GM18858 (cell line): ENCODE results near the gene ODC1.
"Not testable (repeated sequence)": the region's sequence is repeated elsewhere in the genome, so short reads cannot be mapped to it uniquely, and the experiment has no call there.

ENCODE experiments used
- ATAC-seq: cut with Tn5 transposase; IDR thresholded peaks from one replicate; pipeline ENCODE4 v1.9.1; 2021; ENCODE audit not compliant: unreplicated experiment

The ODC1 gene

DNA sequence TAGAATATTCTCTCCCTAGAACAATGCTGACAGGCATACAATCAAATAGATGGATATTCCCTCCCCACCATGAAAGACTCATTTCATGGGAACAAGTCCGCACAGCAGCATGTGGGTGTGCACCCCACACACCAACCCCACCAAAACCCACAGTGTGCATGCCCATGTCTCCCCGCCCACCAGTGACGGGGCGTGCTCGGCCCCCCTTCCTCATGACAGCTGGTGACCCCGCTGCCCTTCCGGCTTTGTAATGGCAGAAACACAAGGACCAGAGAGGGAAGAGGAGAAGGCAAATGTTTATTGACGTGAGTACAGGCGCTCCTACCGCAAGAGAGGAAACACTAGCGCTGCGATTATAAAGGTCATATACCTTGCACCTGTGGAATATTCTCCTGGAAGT, 30.8 kb upstream of the ODC1 start:
- no peak for ATAC-seq

DNA sequence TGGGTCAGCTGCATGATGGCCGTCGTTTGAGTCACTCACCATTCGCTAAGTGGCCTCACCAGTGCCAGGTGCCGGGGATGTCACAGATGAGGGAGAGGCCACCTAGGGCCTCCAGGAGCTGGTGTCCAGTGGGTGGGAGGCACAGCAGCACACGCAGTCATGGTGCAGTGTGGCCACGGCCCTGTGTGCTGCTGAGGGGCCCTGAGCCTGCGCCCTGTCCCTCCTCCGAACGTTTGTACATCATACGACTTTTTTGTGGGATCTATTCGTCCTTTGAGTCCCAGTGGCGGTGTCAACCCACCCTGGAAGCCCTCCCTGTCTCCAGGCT, 30.1 kb upstream of the ODC1 start:
- no peak for ATAC-seq

DNA sequence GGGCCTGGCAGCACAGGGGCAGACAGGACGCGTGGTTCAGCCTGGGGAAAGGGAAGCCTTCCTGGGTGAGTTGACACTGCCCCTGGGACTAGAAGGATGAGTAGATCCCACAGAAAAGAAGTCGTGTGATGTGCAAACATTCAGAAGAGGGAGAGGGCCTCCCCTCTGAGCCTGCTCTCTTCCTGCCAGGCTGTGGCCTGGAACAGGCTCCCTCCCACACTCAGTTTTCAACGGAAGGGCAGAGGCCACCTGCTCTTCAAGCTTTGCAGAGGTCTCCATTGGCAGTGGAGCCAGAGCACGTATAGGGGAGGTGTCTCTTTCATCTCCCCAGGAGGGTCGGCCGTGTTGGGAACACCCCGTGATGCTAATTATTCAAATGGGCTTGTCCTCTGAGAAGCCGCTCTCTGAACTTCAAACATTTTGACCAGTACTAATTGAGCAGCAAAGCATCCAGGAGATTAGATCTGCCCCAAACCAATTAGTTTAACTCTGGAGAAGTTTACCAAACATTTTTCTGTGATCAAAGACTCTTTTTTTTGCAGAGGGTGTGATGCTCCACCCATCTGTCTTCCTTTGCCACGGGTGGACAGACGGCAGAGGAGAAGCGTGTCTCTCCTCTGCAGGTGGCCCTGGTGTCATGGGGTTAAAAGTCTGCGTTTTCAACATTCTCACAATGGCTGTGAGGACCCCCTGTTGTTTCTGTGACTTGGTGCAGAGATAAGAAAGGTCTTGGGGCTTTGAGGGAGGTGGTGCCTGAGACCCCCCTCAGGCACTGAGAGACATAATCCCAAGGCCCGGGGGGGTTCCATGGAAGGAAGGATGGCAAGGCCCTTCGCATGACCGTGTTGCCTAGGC, 29.5 kb upstream of the ODC1 start:
- no peak for ATAC-seq

DNA sequence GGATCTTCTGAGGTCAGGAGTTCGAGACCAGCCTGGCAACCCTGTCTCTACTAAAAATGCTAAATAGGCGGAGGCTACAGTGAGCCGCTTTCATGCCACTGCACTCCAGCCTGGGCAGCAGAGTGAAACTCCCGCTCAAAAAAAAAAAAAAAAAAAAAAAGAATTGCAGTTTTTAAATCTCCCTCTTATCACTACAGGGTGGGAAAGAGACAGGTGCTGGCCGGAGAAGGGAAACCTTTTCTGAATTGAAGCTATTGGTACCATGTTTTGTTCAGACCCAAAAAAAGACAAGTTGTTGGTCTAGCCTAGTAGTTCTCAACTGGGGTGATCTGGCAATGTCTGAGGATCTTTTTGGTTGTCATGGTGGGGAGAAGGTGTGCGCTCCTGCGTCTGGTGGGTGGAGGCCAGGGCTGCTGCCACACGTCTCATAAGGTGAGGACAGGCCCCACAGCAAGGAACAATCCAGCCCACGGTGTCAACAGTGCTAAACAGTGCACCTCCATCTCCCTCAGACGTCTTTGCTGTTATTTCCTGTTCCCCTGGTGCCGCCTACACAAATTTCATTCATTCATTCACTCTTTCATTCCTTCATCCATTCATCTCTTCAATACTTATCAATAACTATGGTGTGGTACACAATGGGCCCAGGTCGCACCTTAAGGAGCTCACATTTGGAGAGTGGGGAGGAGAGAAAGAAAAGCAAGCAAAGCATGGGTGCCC, 28.8 kb upstream of the ODC1 start:
- no peak for ATAC-seq

DNA sequence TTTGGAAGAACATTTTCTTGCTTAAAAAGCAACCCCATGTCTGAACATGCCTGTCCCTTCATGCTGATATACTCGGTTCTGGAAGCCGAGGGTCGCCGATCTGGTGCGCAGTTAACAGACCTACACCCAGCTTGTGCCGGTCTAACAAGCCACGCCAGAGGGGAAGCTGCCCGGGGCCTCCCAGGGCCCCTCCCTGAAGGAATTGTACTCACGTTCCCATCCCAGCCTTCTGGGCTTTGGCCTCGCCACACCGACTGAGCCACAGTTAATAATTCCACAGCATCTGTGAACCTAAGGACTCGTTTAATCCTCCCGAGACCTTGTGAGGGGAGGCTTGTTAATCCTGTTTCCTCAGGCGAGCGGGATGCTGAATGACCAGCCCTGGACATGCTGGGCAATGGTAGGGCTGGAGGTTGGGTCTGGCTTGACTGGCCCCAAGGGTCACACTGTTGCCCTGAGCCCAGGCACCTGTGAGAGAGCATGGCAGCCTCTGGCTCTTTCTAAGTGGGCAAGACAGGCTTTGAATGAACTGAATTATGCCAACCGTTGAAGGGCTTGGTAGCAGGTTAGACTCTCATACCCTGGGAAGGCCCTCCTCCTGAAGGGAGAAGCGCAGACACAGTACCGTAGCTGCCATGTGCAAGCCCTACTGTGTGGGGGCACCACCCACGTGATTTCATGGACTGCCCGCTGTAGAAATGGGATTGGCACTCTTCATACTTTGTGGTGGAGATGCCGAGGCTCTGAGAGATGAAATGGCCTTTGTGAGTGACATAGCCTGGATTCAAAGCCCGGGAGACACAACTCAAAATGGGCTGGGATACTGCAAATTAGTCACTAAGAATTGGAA, 27.9 kb upstream of the ODC1 start:
- ATAC-seq: no peak

DNA sequence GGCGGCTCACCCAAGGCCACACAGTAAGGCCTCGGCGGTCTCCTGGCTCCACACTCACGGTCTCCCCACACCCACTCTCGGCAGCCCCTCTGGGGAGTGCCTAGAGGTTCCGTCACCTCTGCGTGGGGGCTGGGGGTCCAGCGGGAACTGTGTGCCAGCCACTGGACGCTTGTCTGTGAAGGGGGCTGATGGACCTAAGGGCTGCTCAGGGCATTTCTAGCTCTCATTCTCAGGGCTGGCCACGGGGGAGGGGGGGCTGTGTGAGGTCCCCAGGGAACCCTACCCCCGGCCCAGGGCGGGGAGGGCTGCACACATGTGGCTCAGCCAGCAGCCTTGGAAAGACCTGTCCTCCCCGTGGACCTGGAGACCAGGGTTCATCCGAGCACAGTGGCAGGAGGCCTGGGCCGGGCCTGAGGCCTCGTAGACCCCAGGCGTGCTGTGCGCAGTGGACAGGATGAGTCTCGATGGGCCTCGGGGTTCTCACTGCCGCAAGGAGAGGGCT, 27.1 kb upstream of the ODC1 start:
- ATAC-seq: no peak

DNA sequence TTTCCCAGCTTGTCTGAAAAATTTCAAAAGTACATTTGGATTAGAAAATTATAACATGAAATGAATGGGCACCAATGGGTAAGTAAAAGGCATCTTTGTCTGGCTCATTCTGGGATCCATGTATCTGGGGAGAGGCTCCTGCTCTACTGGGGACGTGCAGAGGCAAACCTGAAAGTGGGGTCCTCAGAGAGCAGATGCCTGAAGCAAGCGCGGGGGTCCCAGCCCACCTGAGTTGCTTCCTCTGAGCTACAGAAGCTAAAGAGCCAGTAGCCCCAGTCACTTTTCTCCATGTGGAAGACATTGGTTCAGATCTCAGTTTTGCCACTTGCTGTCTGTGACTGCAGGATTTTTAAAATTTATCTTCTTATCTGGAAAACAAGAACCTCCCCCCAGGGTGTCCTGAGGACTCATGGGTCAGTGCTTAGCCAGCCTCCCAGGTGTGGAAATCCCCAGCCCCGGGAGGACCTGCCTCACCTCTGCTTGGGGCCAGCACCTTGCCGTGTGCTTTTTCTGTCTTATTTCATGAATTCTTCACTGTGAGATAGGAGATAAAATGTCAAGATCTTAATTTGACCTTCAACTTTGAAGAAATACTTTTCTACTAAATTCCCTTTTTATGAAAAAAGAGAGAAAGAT, 25.1 kb upstream of the ODC1 start:
- ATAC-seq: no peak

DNA sequence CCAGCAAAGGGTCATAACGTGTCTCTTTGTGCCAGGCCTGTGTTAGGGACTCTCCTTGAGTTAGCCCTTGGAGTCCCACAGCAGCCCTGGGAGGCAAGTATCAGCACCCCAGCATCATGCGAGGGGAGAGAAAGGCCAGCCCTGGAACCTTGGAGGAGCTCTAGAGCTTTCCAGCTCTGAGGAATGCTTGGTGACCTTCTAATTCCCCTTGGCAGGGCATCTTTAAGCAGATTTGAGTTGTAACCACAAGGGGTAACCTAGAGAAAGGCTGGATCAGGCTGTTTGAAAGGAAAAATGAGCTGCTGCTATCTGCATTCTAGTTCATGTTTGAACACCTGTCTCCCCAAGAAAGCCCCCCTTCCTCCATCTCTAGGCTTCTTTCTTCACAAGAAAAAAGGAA, 23.8 kb upstream of the ODC1 start:
- ATAC-seq: no peak

DNA sequence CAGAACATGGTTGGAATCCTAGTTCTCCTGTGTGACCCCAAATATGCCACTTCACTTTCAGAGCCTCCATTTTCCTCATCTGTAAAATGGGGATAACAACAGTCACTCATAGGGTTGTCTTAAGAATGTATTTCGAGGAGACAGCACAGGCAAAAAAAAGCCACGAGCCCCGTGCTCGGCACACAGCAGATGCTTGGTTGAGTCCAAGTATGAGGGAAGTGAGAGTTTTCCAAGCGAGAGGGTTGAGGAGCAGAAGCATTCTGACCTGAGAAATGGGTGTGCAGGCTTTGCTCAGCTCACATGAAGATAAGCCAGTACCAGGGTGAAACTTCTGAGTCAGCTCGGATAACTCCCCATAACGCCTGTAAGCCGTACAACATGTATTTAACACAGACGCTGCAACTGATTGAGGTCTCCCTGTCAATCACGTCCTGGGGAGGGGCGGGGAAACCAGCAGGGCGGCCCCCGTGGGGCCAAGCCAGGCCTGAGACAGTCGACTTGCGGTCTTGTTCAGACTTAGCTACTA, 23.0 kb upstream of the ODC1 start:
- no peak for ATAC-seq

DNA sequence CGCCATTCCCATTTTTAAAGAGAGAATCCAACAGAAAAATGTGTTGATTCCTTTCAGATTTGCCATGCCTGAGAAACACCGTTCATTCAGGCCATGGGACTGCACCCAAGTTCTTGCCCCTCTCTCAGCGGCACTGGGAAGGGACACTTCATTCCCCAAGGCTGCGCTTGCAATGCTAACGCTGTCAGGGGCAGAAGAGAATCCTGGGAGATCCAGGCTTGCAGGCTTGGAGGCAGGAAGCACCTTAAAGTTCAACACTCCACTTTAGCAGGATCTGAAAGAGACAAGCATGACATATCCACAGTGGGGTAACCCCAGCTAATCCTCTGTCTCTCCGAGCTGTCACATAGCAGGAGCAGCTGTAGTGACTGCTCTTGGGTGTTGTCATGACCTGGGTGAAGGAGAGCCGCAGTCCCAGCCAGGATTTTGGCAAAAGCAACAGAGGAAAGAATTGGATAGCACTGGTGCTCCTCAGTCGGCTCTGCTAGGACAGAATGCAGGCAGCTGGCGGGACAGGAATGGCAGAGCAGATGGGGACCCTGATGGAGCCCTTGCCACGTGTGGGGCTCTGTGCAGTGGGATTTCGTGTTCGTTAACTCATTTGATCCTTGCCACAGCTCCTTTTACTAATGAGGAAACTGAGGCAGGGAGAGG, 22.0 kb upstream of the ODC1 start:
- no peak for ATAC-seq

DNA sequence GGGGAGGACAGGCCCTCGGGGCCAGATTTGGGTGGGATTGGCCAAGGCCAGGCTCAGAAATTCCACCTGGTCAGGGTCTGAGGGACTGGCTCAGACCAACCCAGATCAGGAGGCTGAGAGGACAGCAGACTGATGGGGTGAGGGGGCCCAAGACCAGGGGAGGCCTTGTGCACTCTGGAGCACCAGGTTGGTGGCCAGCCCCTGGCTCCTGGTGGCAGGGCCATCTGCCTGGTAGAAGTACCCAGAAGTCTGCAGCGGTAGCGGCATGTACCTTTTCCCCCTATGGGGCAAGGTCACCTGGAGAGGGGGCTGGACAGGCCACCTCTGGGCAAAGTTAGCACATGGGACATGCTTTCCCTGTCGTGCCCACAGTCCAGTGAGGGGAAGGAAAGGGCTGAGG, 21.2 kb upstream of the ODC1 start:
- ATAC-seq: no peak

DNA sequence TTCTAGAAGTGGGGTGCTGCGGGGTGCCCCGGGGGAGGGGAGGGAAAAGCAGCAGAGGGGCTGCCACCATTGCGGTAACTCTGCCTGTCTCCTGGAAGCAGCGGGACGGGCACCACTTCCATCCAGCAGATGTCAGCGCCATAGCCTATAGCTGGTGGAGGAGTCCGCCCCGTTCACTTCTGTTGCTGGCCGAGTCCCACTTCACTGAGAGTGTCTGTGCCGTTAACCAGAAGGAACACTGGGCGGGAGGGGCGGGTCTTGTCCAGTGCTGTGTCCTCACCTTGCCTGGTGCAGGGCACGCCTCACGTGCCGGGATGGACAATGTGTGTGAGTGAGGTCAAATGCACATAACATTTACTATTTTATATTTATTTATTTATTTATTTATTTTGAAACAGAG, 19.3 kb upstream of the ODC1 start:
- ATAC-seq: no peak

DNA sequence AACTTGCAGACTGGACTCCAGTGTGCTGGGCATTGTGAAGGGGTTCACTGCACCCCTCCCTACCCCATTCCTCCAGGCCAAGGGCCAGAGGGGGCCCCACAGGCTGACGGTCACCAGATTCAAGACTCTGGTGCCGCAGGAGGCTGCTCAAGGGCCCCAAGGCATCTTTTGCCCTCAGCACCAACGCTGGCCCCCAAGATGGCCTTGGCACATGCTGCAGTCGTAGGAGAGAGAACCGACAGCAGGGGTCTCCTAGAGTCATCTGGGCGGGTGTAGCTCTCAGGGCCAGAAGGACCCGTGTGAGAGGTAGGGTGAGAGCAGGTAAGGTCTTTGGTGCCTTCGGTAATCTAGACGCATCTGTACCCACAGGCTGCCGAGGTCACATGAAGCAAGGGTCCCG, 18.7 kb upstream of the ODC1 start:
- no peak for ATAC-seq

DNA sequence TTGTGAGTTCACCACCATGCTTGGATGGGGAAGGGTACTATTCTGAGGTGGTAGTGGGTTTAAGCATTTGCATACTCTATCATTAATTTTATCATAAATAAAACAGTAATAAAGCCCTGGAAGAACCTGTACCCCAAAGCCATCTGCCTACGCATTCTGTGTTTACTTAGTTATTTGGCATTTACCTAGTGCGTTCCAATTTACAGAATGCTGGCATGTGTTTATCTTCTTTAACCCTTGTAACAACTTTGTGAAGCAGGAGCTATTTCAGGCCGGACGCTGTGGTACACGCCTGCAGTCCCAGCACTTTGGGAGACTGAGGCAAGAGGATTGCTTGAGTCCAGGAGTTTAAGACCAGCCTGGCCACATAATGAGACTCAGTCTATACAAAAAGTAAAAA, 17.8 kb upstream of the ODC1 start:
- ATAC-seq: no peak

DNA sequence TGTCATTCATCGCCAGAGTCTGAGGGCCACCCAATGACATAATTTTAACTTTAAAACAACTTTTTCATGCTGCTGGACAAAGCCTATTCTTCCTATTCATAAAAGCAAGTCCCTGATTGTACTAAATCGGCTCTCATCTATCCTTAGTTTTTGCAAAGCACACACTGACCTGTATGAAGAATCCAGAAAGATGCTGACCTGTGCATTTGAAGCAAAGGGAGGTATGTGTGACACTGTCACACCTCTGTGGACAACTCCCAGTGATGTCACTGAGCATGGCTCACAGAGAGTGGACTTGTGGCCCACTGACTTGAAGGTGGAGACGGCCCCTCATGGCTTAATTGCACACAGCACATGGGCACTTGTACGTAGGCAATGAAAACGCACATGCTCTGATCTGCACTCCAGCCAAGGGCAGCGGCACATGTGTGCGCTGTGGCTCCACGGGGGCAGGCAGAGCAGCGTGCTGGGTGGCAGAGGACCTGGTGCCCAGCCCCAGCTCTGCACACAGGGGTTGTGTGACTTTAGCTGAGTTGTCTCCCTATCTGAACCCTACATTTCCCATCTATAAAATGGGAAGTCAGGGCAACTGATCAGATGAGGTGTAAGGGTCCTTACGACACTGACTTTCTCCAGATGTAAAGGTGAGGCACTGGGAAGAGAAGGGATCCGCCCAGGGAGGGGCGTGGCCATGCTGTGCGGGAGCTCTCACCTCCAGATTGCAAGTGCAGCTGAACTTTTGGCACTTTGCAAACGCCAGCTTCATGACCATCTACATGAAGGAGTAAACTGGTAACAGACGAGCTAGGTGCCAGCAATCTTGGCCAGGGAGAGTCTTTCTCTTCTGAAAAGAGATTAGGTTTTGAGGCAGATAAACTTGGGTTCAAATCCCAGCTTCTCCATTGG, 14.3 kb upstream of the ODC1 start:
- no peak for ATAC-seq

DNA sequence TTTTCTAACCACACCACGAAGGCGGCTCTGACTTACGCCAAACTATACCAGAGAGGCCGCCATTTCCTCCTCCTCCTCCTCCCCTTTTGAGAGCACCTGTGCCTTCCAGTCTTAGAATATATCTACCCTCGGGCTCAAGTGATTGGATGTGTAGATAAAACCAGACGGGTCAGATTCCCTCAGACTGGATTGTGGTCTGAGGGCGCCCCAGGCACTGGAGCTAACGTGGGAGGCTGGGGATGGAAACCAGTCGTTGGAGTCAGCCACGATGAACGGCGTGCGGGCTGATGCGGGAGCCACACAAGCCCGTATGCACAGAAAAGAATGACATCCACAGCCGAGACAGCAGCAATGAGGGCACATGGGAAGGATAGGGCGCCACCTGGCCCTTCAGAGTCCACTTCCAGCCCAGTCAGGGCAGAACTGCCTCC, 12.3 kb upstream of the ODC1 start:
- no peak for ATAC-seq

DNA sequence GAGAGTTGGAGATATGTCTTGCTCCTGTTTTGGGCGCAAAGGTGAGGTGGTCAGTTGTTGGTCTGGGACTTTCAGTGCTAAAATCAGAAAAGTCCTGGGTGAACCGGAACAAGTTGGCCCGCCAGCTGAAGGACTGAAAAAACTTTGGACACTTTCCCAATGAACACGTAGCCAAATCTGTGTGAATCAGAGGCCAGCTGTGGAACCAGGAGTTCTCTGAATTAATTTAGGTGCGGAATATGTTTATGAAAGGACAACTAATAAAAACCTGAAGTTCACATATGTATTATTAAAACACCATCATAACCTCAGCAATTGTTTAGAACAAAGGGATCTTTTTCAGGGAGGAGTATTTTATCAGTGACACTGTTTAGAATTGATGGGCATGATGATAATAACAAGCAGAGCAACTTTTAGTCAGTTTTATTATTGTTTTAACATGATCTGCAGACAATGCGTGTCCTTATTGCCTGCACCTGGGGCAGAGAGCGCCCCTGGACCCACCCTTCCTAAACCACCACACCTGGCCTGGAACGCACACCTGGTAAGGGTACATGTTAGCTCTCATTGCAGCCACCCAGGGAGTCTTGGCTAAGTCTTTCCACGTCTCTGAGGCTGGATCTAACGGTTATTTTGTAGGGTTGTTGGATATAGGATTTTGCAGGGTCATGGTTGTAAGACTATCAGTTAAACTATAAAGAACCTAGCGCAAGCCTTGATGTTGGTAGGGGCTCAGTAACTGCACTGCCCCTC, 9.9 kb upstream of the ODC1 start:
- no peak for ATAC-seq

DNA sequence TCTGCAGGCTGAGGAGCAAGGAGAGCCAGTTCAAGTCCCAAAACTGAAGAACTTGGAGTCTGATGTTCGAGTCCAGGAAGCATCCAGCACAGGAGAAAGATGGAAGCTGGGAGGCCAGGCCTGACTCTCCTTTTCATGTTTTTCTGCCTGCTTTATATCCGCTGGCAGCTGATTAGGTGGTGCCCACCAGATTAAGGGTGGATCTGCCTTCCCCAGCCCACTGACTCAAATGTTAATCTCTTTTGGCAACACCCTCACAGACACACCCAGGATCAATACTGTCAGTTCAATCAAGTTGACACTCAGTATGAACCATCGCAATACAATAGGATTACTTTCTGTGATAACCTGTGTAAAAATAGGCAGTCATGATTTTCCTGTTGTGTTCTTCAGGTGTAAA, 9.1 kb upstream of the ODC1 start:
- not testable (repeated sequence) for ATAC-seq

DNA sequence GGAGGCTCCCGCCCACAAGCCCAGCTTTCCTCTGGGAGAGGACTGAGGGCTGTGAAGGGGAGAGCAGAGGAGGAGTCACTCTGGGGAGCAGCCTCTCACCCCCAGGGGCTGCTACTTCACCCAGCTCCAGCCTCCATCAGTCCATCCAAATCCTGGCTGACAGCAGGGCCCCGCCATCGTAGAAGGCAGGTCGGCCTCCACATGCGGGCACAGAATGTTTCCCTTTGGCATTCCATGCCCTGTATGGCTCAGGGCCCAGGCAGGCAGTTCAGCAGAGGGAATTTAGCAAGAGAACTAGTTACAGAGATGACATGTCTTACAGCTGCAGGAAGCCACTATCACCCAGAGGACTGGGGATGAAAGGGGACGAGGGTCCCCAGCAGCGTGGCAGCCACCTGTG, 6.4 kb upstream of the ODC1 start:
- ATAC-seq: no peak
